IMR-90 (cell line): Measurements from ENCODE around the gene MPP4. TPM values are rescaled to one million over a fixed set of nuclear protein-coding genes. Genes with fewer than 3 reads are reported as not detected.

Source experiments
- ATAC-seq: fragments of 200-7000 bp; cut with Tn5 transposase; 2 replicates; pipeline ENCODE4 v1.9.1; 2020; ENCODE audit warnings: low read depth, mild to moderate bottlenecking, moderate library complexity
- BruUV-seq: library from RNA; stranded (reverse); fragments of 400-500 nt; replicated peaks from 2 replicates; lab custom pipeline; 2021; lab: Mats Ljungman, UMichigan
- CTCF ChIA-PET: fragments of 300-600 bp; formaldehyde crosslinking; extraction: SDS; loops from one replicate; lab custom pipeline; 2021; ENCODE audit warnings: antibody characterized with exemption; lab: Yijun Ruan, JAX
- POLR2A ChIA-PET: fragments of 300-600 bp; sonication (Branson Sonifier 250); formaldehyde crosslinking; loops from one replicate; lab custom pipeline; 2022; ENCODE audit warnings: antibody characterized with exemption; ENCODE audit not compliant: unreplicated experiment; lab: Charles Lee
- DNase-seq: peaks from one replicate; pipeline ENCODE4 v3.0.0; 2013
- H2AFZ ChIP-seq: replicated peaks from 2 replicates; pipeline ENCODE3; 2013; ENCODE audit warnings: low read length, mild to moderate bottlenecking; ENCODE audit not compliant: poor library complexity
- H2AK5ac ChIP-seq: 2 replicates; pipeline ENCODE4 v1.6.1; 2013; ENCODE audit warnings: low read depth, low read length, inconsistent platforms
- H2AK9ac ChIP-seq: replicated peaks from 2 replicates; pipeline ENCODE3; 2013; ENCODE audit warnings: mild to moderate bottlenecking, low read depth, low read length, moderate library complexity; ENCODE audit not compliant: poor library complexity
- H2BK120ac ChIP-seq: 2 replicates; pipeline ENCODE4 v1.6.1; 2013; ENCODE audit warnings: low read depth, low read length, inconsistent platforms
- H2BK15ac ChIP-seq: 3 replicates; pipeline ENCODE4 v1.6.1; 2013; ENCODE audit warnings: low read depth, low read length, inconsistent platforms
- H2BK20ac ChIP-seq: 2 replicates; pipeline ENCODE4 v1.6.1; 2013; ENCODE audit warnings: low read depth, mild to moderate bottlenecking, inconsistent platforms, low read length, moderate library complexity
- H2BK5ac ChIP-seq: 2 replicates; pipeline ENCODE4 v1.6.1; 2013; ENCODE audit warnings: mild to moderate bottlenecking, low read depth, low read length, inconsistent platforms; ENCODE audit not compliant: poor library complexity, severe bottlenecking
- H3K14ac ChIP-seq: replicated peaks from 2 replicates; pipeline ENCODE4 v1.6.1; 2013; ENCODE audit warnings: low read depth, low read length, inconsistent platforms
- H3K18ac ChIP-seq: 2 replicates; pipeline ENCODE4 v1.6.1; 2013; ENCODE audit warnings: low read depth, low read length, control low read depth
- H3K23ac ChIP-seq: 2 replicates; pipeline ENCODE4 v1.6.1; 2013; ENCODE audit warnings: low read depth, low read length, inconsistent platforms
- H3K27ac ChIP-seq: 2 replicates; pipeline ENCODE4 v1.5.1; 2013; ENCODE audit warnings: mild to moderate bottlenecking, control low read depth, low read length; ENCODE audit not compliant: insufficient read depth
- H3K27me3 ChIP-seq: 2 replicates; pipeline ENCODE4 v1.6.1; 2013; ENCODE audit warnings: low read length; ENCODE audit not compliant: control insufficient read depth, insufficient read depth
- H3K36me3 ChIP-seq: 2 replicates; pipeline ENCODE4 v1.6.1; 2013; ENCODE audit warnings: low read length, mixed read lengths; ENCODE audit not compliant: control insufficient read depth, insufficient read depth
- H3K4ac ChIP-seq: 2 replicates; pipeline ENCODE4 v1.6.1; 2013; ENCODE audit warnings: low read depth, low read length, inconsistent platforms
- H3K4me1 ChIP-seq: 2 replicates; pipeline ENCODE4 v1.6.1; 2013; ENCODE audit warnings: low read length, mixed read lengths; ENCODE audit not compliant: control insufficient read depth, insufficient read depth
- H3K4me2 ChIP-seq: 2 replicates; pipeline ENCODE4 v1.6.1; 2013; ENCODE audit warnings: low read depth, mild to moderate bottlenecking, control low read depth, low read length, moderate library complexity
- H3K4me3 ChIP-seq: 2 replicates; pipeline ENCODE4 v1.5.1; 2013; ENCODE audit warnings: low read depth, mild to moderate bottlenecking, control low read depth, low read length, moderate library complexity; ENCODE audit not compliant: insufficient read depth
- H3K56ac ChIP-seq: 2 replicates; pipeline ENCODE4 v1.6.1; 2013; ENCODE audit warnings: low read length, inconsistent platforms; ENCODE audit not compliant: insufficient read depth; ENCODE audit errors: extremely low read depth
- H3K79me1 ChIP-seq, 2 experiments: 2 replicates each; pipeline ENCODE4 v1.6.1; 2013; ENCODE audit warnings: low read length in 2 of 2, inconsistent platforms in 1 of 2, low read depth in 1 of 2
- H3K9ac ChIP-seq: 2 replicates; pipeline ENCODE4 v1.6.1; 2013; ENCODE audit warnings: low read depth, low read length, control low read depth
- H3K9me1 ChIP-seq: 2 replicates; pipeline ENCODE4 v1.6.1; 2013; ENCODE audit warnings: low read length, inconsistent platforms; ENCODE audit not compliant: insufficient read depth
- H3K9me3 ChIP-seq: 2 replicates; pipeline ENCODE4 v1.6.1; 2013; ENCODE audit warnings: low read length; ENCODE audit not compliant: control insufficient read depth, insufficient read depth
- H4K20me1 ChIP-seq: 2 replicates; pipeline ENCODE4 v1.6.1; 2013; ENCODE audit warnings: low read length, inconsistent platforms; ENCODE audit not compliant: insufficient read depth
- H4K5ac ChIP-seq: 2 replicates; pipeline ENCODE4 v1.6.1; 2013; ENCODE audit warnings: mild to moderate bottlenecking, low read depth, low read length, control low read depth
- H4K8ac ChIP-seq, 2 experiments: 2 replicates each; pipeline ENCODE4 v1.6.1; 2013; ENCODE audit warnings: low read depth in 2 of 2, low read length in 2 of 2, control low read depth in 1 of 2, inconsistent platforms in 1 of 2
- H4K91ac ChIP-seq: 2 replicates; pipeline ENCODE4 v1.6.1; 2013; ENCODE audit warnings: low read depth, low read length, inconsistent platforms; ENCODE audit not compliant: insufficient read depth
- CTCF ChIP-seq: conservative IDR thresholded peaks from 2 replicates; pipeline ENCODE4 v1.5.1; 2012; ENCODE audit warnings: mild to moderate bottlenecking, low read depth, low read length, improper control_type of control experiment
- ELK1 ChIP-seq: fragments of 150-350 bp; IDR thresholded peaks from 2 replicates; pipeline ENCODE4 v1.6.1; 2016; ENCODE audit warnings: low read depth, mild to moderate bottlenecking, low read length, moderate library complexity, borderline replicate concordance
- MAZ ChIP-seq: IDR thresholded peaks from 2 replicates; pipeline ENCODE4 v1.6.1; 2012; ENCODE audit warnings: low read depth, mild to moderate bottlenecking, low read length, improper control_type of control experiment, moderate library complexity, borderline replicate concordance
- MXI1 ChIP-seq: IDR thresholded peaks from 2 replicates; pipeline ENCODE4 v1.6.1; 2012; ENCODE audit warnings: low read depth, mild to moderate bottlenecking, low read length, moderate library complexity, borderline replicate concordance
- NFE2L2 ChIP-seq: fragments of 150-350 bp; IDR thresholded peaks from 2 replicates; pipeline ENCODE4 v1.6.1; 2016; ENCODE audit warnings: low read depth, mild to moderate bottlenecking, low read length
- POLR2A ChIP-seq: IDR thresholded peaks from 2 replicates; pipeline ENCODE4 v1.6.1; 2012; ENCODE audit warnings: mild to moderate bottlenecking, low read depth, low read length
- RAD21 ChIP-seq: IDR thresholded peaks from 2 replicates; pipeline ENCODE4 v1.6.1; 2012; ENCODE audit warnings: low read length, improper control_type of control experiment
- SMC3 ChIP-seq: fragments of 150-350 bp; IDR thresholded peaks from 2 replicates; pipeline ENCODE4 v1.6.1; 2016; ENCODE audit warnings: low read depth, mild to moderate bottlenecking, antibody characterized with exemption, low read length, moderate library complexity
- WGBS, 2 experiments: methylation state at CpG; one replicate each; pipeline versions ENCODE4 v1.1.5 to v1.1.7; 2013; ENCODE audit warnings: missing lambda C conversion rate in 2 of 2; ENCODE audit not compliant: insufficient read length in 1 of 2; ENCODE audit errors: extremely low coverage in 2 of 2; 5-methylcytosine and 5-hydroxymethylcytosine counted together
- dilution Hi-C: fragments of 300-500 bp; cut with HindIII; formaldehyde crosslinking; loops from one replicate; pipeline ENCODE4 v1.14.3; 2018; ENCODE audit warnings: low sequenced_read_pairs; ENCODE audit not compliant: unreplicated experiment
- in situ Hi-C: fragments of 300-500 bp; cut with MboI; formaldehyde crosslinking; loops from 3 replicates; pipeline ENCODE4 v1.14.3; 2019; ENCODE audit warnings: low sequenced_read_pairs, inconsistent platforms, mixed read lengths
- intact Hi-C: fragments of 100-400 bp; cut with micrococcal nuclease; formaldehyde crosslinking; loops from 2 replicates; pipeline ENCODE4 v1.10.0; 2022
- polyA plus RNA-seq, 3 experiments: library from polyadenylated mRNA; depleted of rRNA; stranded (reverse); fragments of >200 nt; gene quantifications; 2 replicates each; pipeline ENCODE4 v1.2.3, GENCODE V29; 2012; ENCODE audit warnings: low replicate concordance in 1 of 3
- total RNA-seq: library from RNA; depleted of rRNA; stranded (reverse); fragments of >200 nt; gene quantifications from 2 replicates; pipeline ENCODE4 v1.2.3, GENCODE V29; 2012

Gene MPP4
- total and polyA plus RNA-seq, 2 of the 4 experiments (the other 2 are of a cell fraction): 11.8 to 14.9 TPM

DNA sequence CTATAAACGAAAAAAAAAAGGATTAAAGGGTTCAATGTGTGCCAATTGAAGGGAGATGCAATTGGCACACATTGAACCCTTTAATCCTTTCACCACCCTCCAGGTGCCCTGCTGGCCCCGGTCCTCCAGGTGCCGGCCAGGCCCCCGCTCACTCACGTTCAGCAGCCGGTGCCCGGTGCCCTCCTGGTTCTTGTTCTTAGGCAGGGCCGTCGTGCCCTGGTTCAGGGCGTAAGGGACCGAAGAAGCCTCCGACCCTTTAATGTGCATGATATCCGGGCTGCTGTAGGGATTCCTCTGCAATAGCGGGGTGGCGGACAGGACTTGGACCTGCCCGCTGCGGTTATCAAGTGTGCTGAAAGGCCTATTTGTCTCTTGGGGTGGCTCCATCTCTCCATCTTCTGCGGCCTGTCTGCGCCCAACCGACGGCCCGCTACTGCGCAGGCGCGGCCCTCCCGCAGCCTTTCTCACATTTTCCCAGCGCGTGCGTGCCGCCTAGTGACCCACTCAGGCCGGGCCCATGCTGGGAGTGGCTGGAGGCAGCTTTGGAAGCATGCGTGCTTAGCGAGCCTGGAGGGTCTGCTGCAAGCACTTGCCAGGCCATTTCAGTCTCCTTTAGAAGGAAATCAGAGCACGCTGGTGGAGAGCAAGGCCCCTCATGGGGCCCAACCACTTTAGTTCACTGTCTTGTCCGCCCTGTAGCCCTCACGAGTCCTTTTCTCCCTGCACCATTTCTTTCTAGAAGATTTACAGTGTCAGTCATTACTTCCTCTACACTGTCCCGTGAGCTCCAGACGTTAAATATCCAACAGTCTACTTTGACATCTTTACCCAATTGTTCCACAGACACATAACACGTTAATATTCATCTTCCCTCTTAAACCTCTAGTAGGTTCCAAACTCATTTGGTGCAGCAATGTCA lies 79.4 kb downstream of the MPP4 start:
- Histone ChIP-seq H4K5ac (peak overlapping the region; percentile 28), H3K14ac (0 out of 2 replicates have a peak overlapping the region, but pooled peaks have one; percentile 25), H2BK5ac (no peak overlapping the region), H3K18ac (no peak overlapping the region), H3K4me2 (0 out of 2 replicates have a peak overlapping the region, but pooled peaks have one; percentile 29), H3K4ac (peak overlapping the region; percentile 48; the same call in 1 of the 2 replicates), H4K20me1 (no peaks in the 10 kb centered on the region), H3K36me3 (peaks cover 5% of the 10 kb centered on the region), H2AK5ac (no peak overlapping the region), H4K8ac (peak overlapping the region in 1 of 2 experiments; percentile 89; a peak in 2 of 4 replicates), H3K9me3 (no peaks in the 10 kb centered on the region), H3K4me1 (no peaks in the 10 kb centered on the region), H2AFZ (peak overlapping the region; percentile 92), H3K56ac (no peak overlapping the region; the same call in 1 of the 2 replicates), H3K9ac (no peak overlapping the region), H3K27ac (no peak overlapping the region), H3K9me1 (0 out of 2 replicates have a peak, but pooled peaks cover 2% of the 10 kb centered on the region), H3K79me1 (no peaks in the 10 kb centered on the region), H2BK15ac (no peak overlapping the region), H2AK9ac (peak overlapping the region; percentile 79), H4K91ac (peak overlapping the region; percentile 51), H3K4me3 (no peak overlapping the region), H3K23ac (no peak overlapping the region), H3K27me3 (no peaks in the 10 kb centered on the region), H2BK120ac (peak overlapping the region; percentile 14), H2BK20ac (0 out of 2 replicates have a peak overlapping the region, but pooled peaks have one; percentile 10)
- ChIA-PET POLR2A (interaction anchor here (1.0 kb wide), 1 partner anchor 10 kb away, joined by 11 read pairs; no protein-coding TSS in a partner anchor), CTCF (no interaction called here)
- ATAC-seq (peak; percentile 96), DNase-seq (peak; percentile 50)
- intact Hi-C loops: loop anchor here (1.0 to 2.0 kb wide), 2 partner anchors 167 to 386 kb away; no protein-coding TSS in a partner anchor
- in situ Hi-C loops: loop anchor here (25.0 kb wide), 1 partner anchor 382 kb away; no protein-coding TSS in a partner anchor
- TF ChIP-seq MAZ (no peak), MXI1 (peak; percentile 49; the same call in 1 of the 2 replicates), RAD21 (peak; percentile 56), ELK1 (no peak), POLR2A (no peak), CTCF (peak; percentile 42), SMC3 (peak; percentile 36; the same call in 1 of the 2 replicates), NFE2L2 (no peak)
- BruUV-seq: no TSS peak
- dilution Hi-C loops: no loop called here
- 43% methylated on average over 26 of the region's 39 CpGs; no CpG with 5 or more reads in 1 of the 2 experiments for WGBS, 2 experiments
